ENCODE measurements around the gene KCNIP1.

- TF ChIP-seq, protein P1, sequence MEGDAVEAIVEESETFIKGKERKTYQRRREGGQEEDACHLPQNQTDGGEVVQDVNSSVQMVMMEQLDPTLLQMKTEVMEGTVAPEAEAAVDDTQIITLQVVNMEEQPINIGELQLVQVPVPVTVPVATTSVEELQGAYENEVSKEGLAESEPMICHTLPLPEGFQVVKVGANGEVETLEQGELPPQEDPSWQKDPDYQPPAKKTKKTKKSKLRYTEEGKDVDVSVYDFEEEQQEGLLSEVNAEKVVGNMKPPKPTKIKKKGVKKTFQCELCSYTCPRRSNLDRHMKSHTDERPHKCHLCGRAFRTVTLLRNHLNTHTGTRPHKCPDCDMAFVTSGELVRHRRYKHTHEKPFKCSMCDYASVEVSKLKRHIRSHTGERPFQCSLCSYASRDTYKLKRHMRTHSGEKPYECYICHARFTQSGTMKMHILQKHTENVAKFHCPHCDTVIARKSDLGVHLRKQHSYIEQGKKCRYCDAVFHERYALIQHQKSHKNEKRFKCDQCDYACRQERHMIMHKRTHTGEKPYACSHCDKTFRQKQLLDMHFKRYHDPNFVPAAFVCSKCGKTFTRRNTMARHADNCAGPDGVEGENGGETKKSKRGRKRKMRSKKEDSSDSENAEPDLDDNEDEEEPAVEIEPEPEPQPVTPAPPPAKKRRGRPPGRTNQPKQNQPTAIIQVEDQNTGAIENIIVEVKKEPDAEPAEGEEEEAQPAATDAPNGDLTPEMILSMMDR (IDR thresholded peaks at IDR 0.05; ENCODE audit: poor library complexity, severe bottlenecking), result no peak
- TF ChIP-seq REST (IDR thresholded peaks at IDR 0.05; ENCODE audit: borderline replicate concordance) (no peak), EP300 (conservative IDR thresholded peaks at IDR 0.05; ENCODE audit: poor library complexity, severe bottlenecking) (no peak), TAF1 (IDR thresholded peaks at IDR 0.05; ENCODE audit: low read depth) (no peak), RAD21 (conservative IDR thresholded peaks at IDR 0.05) (no peak), EZH2 (IDR thresholded peaks at IDR 0.05; ENCODE audit: borderline replicate concordance, insufficient read depth, low read length, poor library complexity, severe bottlenecking) (no peak), MXI1 (conservative IDR thresholded peaks at IDR 0.05; ENCODE audit: poor library complexity, severe bottlenecking) (no peak), POLR2AphosphoS5 (IDR thresholded peaks at IDR 0.05) (no peak)
These were observed 244.0 kb downstream of the KCNIP1 start for GRCh38 chr5:170747851-170748250.
